Chondrocyte (in vitro differentiated cells): ENCODE measurements around the gene HOXB1. TPM values are rescaled to one million over a fixed set of nuclear protein-coding genes. Genes with fewer than 3 reads are reported as not detected.

Experiments used
- DNase-seq: peaks from one replicate; pipeline ENCODE4 v3.0.0; 2021; ENCODE audit warnings: mixed read lengths, low spot score
- H3K27ac Mint-ChIP-seq: one replicate; pipeline ENCODE4 v1.8.0; 2021; ENCODE audit warnings: mild to moderate bottlenecking, moderate library complexity, mixed read lengths; ENCODE audit not compliant: unreplicated experiment
- H3K27me3 Mint-ChIP-seq: 2 replicates; pipeline ENCODE4 v1.8.0; 2021; ENCODE audit warnings: low read depth, mixed read lengths
- H3K36me3 Mint-ChIP-seq: 2 replicates; pipeline ENCODE4 v1.8.0; 2021; ENCODE audit warnings: low read depth, mixed read lengths
- H3K4me1 Mint-ChIP-seq: 2 replicates; pipeline ENCODE4 v1.8.0; 2021; ENCODE audit warnings: low read depth, mild to moderate bottlenecking, mixed read lengths
- H3K4me3 Mint-ChIP-seq: one replicate; pipeline ENCODE4 v1.8.0; 2021; ENCODE audit warnings: mild to moderate bottlenecking, moderate library complexity, mixed read lengths; ENCODE audit not compliant: unreplicated experiment
- H3K9me3 Mint-ChIP-seq: 2 replicates; pipeline ENCODE4 v1.8.0; 2021; ENCODE audit warnings: low read depth, mixed read lengths
- total RNA-seq: library from RNA; stranded (reverse); gene quantifications from 3 replicates; pipeline ENCODE4 v1.2.1, GENCODE V29; 2021
- TF ChIP-seq, protein P1 (sequence below): fragments of 200-600 bp; sonication (generic); IDR thresholded peaks from 2 replicates; pipeline ENCODE4 v1.5.0; 2021; ENCODE audit warnings: antibody characterized with exemption, mild to moderate bottlenecking, moderate library complexity

Gene HOXB1
- total RNA-seq, 1 donor from 2014 or later = not detected

DNA sequence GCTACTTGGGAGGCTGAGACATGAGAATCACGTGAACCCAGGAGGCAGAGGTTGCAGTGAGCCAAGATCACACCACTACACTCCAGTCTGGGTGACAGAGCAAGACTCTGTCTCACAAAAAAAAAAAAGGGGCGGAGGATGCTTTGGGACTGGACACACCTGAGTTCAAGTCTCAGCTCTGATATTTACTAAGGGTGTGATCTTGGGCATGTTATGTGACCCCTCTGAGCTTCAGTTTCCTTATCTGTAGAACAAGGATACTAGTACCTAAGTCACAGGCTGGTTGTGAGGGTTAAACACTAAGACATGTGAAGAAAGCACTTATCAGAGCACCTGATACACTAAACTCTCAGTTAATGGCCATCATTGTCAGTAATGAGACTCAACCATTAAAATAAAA, 25.9 kb downstream of the HOXB1 start:
- Mint-ChIP-seq H3K4me3 (no peak overlapping the region), H3K27me3 (peaks cover 49% of the 10 kb centered on the region), H3K27ac (no peak overlapping the region), H3K36me3 (no peaks in the 10 kb centered on the region), H3K9me3 (no peaks in the 10 kb centered on the region), H3K4me1 (no peaks in the 10 kb centered on the region)
- TF ChIP-seq, protein P1, sequence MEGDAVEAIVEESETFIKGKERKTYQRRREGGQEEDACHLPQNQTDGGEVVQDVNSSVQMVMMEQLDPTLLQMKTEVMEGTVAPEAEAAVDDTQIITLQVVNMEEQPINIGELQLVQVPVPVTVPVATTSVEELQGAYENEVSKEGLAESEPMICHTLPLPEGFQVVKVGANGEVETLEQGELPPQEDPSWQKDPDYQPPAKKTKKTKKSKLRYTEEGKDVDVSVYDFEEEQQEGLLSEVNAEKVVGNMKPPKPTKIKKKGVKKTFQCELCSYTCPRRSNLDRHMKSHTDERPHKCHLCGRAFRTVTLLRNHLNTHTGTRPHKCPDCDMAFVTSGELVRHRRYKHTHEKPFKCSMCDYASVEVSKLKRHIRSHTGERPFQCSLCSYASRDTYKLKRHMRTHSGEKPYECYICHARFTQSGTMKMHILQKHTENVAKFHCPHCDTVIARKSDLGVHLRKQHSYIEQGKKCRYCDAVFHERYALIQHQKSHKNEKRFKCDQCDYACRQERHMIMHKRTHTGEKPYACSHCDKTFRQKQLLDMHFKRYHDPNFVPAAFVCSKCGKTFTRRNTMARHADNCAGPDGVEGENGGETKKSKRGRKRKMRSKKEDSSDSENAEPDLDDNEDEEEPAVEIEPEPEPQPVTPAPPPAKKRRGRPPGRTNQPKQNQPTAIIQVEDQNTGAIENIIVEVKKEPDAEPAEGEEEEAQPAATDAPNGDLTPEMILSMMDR = no peak
- no peak for DNase-seq

DNA sequence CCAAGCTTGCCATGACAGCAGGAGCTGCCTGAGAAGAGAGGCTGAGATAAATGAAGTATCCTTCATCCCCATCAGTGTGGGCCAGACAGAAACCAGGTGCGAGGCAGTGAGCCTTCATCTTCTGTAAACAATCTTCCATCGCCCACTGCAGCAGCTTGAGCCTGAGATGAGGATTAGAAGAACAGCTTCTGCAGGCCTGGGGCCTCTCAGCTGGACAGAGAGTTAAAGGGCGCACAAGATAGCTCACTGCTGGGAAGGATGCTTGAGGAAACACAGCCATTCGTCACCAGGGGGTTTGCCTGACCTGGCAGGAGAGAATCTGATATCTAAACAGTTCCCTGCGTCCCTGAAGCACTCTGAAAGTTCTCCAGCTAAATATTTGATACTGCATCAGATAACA, 27.1 kb downstream of the HOXB1 start:
- Mint-ChIP-seq H3K4me1 (no peaks in the 10 kb centered on the region), H3K36me3 (no peaks in the 10 kb centered on the region), H3K9me3 (no peaks in the 10 kb centered on the region), H3K27ac (no peak overlapping the region), H3K27me3 (peaks cover 54% of the 10 kb centered on the region), H3K4me3 (no peak overlapping the region)
- TF ChIP-seq, protein P1 = no peak
- no peak for DNase-seq

DNA sequence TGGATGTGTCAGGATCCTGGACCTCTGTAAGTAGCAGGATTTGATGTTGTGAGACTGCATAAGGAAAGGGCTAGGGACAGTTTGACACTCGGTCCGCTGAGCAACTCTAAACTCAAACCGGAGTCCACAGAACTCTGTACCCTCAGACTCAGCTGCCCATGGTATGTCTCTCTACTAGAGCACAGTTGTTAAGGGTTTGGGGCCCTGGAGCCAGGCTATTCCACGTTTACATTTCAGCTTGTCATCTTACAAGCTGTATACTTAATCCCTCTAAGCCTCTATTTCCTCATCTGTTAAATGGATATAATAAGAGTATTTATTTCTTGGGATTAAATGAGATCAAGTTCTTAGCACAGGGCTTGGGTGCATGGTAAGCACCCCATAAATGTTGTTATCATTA, 27.9 kb downstream of the HOXB1 start:
- Mint-ChIP-seq H3K27ac (no peak overlapping the region), H3K4me1 (no peaks in the 10 kb centered on the region), H3K4me3 (no peak overlapping the region), H3K36me3 (no peaks in the 10 kb centered on the region), H3K27me3 (peaks cover 62% of the 10 kb centered on the region), H3K9me3 (no peaks in the 10 kb centered on the region)
- DNase-seq = no peak
- TF ChIP-seq, protein P1 = no peak

DNA sequence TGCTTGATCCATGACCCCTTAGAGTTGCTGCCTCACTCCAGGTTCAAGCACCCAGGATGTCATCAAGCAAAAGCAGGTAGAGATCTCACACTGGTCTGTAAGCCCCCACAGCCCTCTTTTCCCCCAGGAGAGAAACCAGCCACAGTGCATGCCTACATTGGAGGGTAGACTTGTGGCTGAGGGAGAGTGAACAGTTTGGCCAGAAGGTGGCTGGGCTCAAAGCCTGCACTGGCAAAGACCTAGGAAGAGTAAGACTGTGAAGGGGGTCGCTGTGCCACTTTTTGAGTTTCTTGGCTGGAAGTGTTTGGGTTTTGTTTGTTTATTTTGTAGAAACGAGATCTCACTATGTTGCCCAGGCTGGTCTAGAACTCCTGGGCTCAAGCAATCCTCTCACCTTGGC, 28.5 kb downstream of the HOXB1 start:
- no peaks in the 10 kb centered on the region for H3K36me3 Mint-ChIP-seq
- no peaks in the 10 kb centered on the region for H3K9me3 Mint-ChIP-seq
- H3K4me3 Mint-ChIP-seq = no peak overlapping the region
- H3K27me3 Mint-ChIP-seq = peaks cover 67% of the 10 kb centered on the region
- no peaks in the 10 kb centered on the region for H3K4me1 Mint-ChIP-seq
- TF ChIP-seq, protein P1 = no peak
- no peak for DNase-seq
- H3K27ac Mint-ChIP-seq = no peak overlapping the region

DNA sequence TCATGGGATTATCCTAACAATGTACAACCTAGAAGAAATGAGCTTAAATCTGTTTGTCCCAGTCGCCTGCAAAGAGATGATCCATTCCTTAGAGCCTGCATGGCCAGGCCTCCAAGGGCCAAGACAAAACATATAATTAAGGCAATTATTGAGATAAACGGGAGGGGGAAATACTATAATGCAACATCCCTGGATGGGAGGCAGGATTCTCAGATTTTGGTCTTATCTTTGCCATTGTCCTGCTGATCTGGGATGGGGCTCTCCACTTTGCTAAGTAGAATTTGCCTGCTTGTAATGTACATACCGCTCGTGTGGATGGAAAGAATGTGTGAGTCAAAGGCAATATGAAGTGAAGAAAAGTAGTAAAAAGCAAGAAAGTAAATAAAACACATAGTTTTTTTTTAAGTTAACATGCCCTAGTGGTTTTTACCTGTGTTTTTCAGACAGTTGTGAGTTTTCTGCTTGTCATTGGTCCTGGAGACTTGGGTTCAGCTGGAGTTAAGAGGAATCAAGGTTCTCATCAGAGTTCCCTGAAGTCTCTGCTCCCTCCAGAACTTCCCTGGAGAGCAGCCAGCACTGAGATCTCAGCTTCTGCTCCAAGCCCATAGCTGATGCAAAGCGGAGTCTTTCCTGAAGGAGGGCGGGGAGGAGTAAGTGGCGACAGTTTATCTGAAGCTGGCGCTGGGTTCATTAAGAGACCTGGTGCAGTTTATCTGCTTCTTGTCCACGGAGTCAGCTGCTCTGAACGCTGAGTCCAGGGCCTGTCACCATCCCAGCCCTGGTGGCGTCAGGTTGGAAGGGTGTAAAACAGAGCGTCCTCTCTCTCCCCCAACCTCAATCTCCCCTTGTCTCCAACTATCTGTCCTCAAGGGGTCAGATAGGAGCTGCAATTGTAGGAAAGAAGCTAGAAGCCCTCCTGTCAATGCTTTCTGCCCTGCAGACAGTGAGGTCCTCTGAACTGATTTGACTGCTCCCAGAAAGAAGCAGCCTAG, 30.1 kb downstream of the HOXB1 start:
- TF ChIP-seq, protein P1 = no peak
- Mint-ChIP-seq H3K4me3 (no peak overlapping the region), H3K27ac (no peak overlapping the region), H3K27me3 (peaks cover 69% of the 10 kb centered on the region), H3K36me3 (no peaks in the 10 kb centered on the region), H3K9me3 (no peaks in the 10 kb centered on the region), H3K4me1 (no peaks in the 10 kb centered on the region)
- DNase-seq = no peak
